ENCODE measurements around the gene PCDH15.

DNA sequence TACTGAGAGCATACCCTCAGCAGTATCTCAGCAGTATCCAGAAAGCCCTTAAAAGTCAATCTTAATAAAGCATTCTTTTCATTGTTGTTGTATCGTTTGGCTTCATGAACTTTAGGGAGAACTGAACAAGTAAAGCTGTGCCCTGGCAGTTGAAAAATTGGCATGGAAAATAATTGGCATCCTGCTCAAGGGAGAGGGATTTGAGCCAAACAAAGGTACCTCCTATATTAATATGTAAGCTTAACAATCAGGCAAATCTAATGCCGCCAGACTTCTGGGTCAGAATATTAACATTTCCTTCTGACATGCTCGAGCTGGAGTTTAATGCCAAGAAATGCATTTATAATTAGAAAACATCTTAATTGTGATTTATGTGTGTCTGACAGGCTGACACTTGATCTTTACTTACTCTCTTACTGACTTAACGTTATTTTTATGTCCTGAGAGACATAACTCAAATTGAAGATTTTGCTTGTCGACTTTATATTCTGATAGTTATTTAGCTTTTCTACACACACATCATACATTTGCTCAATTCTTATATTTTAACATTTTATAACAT, 42.1 kb upstream of the PCDH15 start:
- TF ChIP-seq, protein P1, sequence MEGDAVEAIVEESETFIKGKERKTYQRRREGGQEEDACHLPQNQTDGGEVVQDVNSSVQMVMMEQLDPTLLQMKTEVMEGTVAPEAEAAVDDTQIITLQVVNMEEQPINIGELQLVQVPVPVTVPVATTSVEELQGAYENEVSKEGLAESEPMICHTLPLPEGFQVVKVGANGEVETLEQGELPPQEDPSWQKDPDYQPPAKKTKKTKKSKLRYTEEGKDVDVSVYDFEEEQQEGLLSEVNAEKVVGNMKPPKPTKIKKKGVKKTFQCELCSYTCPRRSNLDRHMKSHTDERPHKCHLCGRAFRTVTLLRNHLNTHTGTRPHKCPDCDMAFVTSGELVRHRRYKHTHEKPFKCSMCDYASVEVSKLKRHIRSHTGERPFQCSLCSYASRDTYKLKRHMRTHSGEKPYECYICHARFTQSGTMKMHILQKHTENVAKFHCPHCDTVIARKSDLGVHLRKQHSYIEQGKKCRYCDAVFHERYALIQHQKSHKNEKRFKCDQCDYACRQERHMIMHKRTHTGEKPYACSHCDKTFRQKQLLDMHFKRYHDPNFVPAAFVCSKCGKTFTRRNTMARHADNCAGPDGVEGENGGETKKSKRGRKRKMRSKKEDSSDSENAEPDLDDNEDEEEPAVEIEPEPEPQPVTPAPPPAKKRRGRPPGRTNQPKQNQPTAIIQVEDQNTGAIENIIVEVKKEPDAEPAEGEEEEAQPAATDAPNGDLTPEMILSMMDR (IDR thresholded peaks at IDR 0.05 in 4 of 5, conservative IDR thresholded peaks at IDR 0.05 in 1 of 5): no peak
- TF ChIP-seq POLR2A (IDR thresholded peaks at IDR 0.05): no peak
